Keratinocyte (primary cell): ENCODE measurements around the gene CACNG5. TPM values are rescaled to one million over a fixed set of nuclear protein-coding genes. Genes with fewer than 3 reads are reported as not detected.

Experiments
- DNase-seq: peaks from one replicate; pipeline ENCODE4 v3.0.0-alpha.2; 2011; ENCODE audit warnings: low read depth, missing footprints, low spot score
- FAIRE-seq: peaks from 2 replicates; lab custom pipeline; 2011; peaks lifted over from hg19 to GRCh38; lab: Jason Lieb, UNC
- H2AFZ ChIP-seq: 2 replicates; pipeline ENCODE4 v1.6.0; 2012; ENCODE audit warnings: low read length, control low read depth, inconsistent platforms; ENCODE audit not compliant: control insufficient read depth
- H3K27ac ChIP-seq: 2 replicates; pipeline ENCODE4 v1.5.1; 2011; ENCODE audit warnings: low read length; ENCODE audit not compliant: control insufficient read depth, insufficient read depth
- H3K27me3 ChIP-seq: 3 replicates; pipeline ENCODE4 v1.6.0; 2011; ENCODE audit warnings: low read length; ENCODE audit not compliant: control insufficient read depth, insufficient read depth; ENCODE audit errors: extremely low read depth
- H3K36me3 ChIP-seq, 2 experiments: 2 replicates in 1 of 2; 3 replicates in 1 of 2; pipeline ENCODE4 v1.5.1; 2011; ENCODE audit warnings: low read length in 2 of 2, mild to moderate bottlenecking in 1 of 2; ENCODE audit not compliant: control insufficient read depth in 2 of 2, insufficient read depth in 2 of 2; ENCODE audit errors: extremely low read depth in 1 of 2
- H3K4me1 ChIP-seq: 3 replicates; pipeline ENCODE4 v1.5.1; 2011; ENCODE audit warnings: low read length; ENCODE audit not compliant: control insufficient read depth, insufficient read depth; ENCODE audit errors: extremely low read depth
- H3K4me2 ChIP-seq: 3 replicates; pipeline ENCODE4 v1.6.0; 2011; ENCODE audit warnings: low read depth, low read length; ENCODE audit not compliant: control insufficient read depth, insufficient read depth; ENCODE audit errors: extremely low read depth
- H3K4me3 ChIP-seq, 3 experiments: fragments of 200-600 bp in 1 of 3; sonication (generic) in 1 of 3; 2 replicates in 2 of 3; 3 replicates in 1 of 3; pipeline ENCODE4 v1.5.1; 2011 to 2016; ENCODE audit warnings: low read length in 3 of 3, mild to moderate bottlenecking in 3 of 3, control low read depth in 2 of 3, inconsistent platforms in 1 of 3, low read depth in 1 of 3, mixed read lengths in 1 of 3, mixed run types in 1 of 3, moderate library complexity in 1 of 3; ENCODE audit not compliant: control insufficient read depth in 2 of 3, insufficient read depth in 2 of 3; ENCODE audit errors: extremely low read depth in 1 of 3
- H3K79me2 ChIP-seq: 2 replicates; pipeline ENCODE4 v1.6.0; 2012; ENCODE audit warnings: low read length; ENCODE audit not compliant: control insufficient read depth, insufficient read depth
- H3K9ac ChIP-seq: 3 replicates; pipeline ENCODE4 v1.6.0; 2011; ENCODE audit warnings: low read length; ENCODE audit not compliant: control insufficient read depth, insufficient read depth; ENCODE audit errors: extremely low read depth
- H3K9me1 ChIP-seq: 3 replicates; pipeline ENCODE4 v1.6.0; 2011; ENCODE audit warnings: low read length; ENCODE audit not compliant: control insufficient read depth, insufficient read depth; ENCODE audit errors: extremely low read depth
- H3K9me3 ChIP-seq: 2 replicates; pipeline ENCODE4 v1.5.1; 2012; ENCODE audit warnings: low read depth, low read length; ENCODE audit not compliant: control insufficient read depth
- H4K20me1 ChIP-seq: 3 replicates; pipeline ENCODE4 v1.6.0; 2011; ENCODE audit warnings: low read length; ENCODE audit not compliant: control insufficient read depth, insufficient read depth; ENCODE audit errors: extremely low read depth
- EZH2 ChIP-seq: IDR thresholded peaks from one replicate; pipeline ENCODE4 v1.6.1; 2012; ENCODE audit warnings: inconsistent platforms, mild to moderate bottlenecking, low read length, moderate library complexity
- dilution Hi-C: fragments of 300-500 bp; cut with MboI; formaldehyde crosslinking; loops from one replicate; pipeline ENCODE4 v1.7.0; 2020; ENCODE audit warnings: low sequenced_read_pairs; ENCODE audit not compliant: extremely low pct_ligation_motif_present
- polyA plus RNA-seq, 5 experiments: library from polyadenylated mRNA; depleted of rRNA in 3 of 5; stranded (reverse) in 3 of 5; stranded (forward) in 1 of 5; unstranded in 1 of 5; fragments of >200 nt; gene quantifications; 1 replicate in 1 of 5; 2 replicates in 3 of 5; 3 replicates in 1 of 5; pipeline versions ENCODE4 v1.2.1 to v1.2.3, GENCODE V29; 2011 to 2012; ENCODE audit warnings: missing spikeins in 2 of 5, low read depth in 1 of 5, low replicate concordance in 1 of 5
- TF ChIP-seq, protein P1 (sequence below), 3 experiments: IDR thresholded peaks in 1 of 3; conservative IDR thresholded peaks in 1 of 3; optimal IDR thresholded peaks in 1 of 3; 2 replicates in 2 of 3; 3 replicates in 1 of 3; pipeline versions ENCODE3 to v1.5.1; 2011; ENCODE audit warnings: low read length in 3 of 3, mild to moderate bottlenecking in 3 of 3, moderate library complexity in 2 of 3, control low read depth in 1 of 3, inconsistent platforms in 1 of 3; ENCODE audit not compliant: insufficient read depth in 2 of 3; ENCODE audit errors: extremely low read depth in 1 of 3

Gene CACNG5
- polyA plus RNA-seq, 1 donor (not counting 4 experiments of a cell fraction or from before 2014, with no cell fraction given), result not detected

GRCh38 chr17:66826856-66827255, 8.1 kb upstream of the CACNG5 start:
- Histone ChIP-seq H3K4me3 (no peak overlapping the region), H3K36me3 (no peaks in the 10 kb centered on the region), H3K9me1 (no peaks in the 10 kb centered on the region), H3K27me3 (peaks cover 11% of the 10 kb centered on the region), H3K79me2 (no peaks in the 10 kb centered on the region), H3K27ac (no peak overlapping the region), H3K9ac (no peak overlapping the region), H3K9me3 (no peaks in the 10 kb centered on the region), H3K4me1 (no peaks in the 10 kb centered on the region), H4K20me1 (no peaks in the 10 kb centered on the region), H3K4me2 (no peak overlapping the region), H2AFZ (no peak overlapping the region)
- no peak for DNase-seq
- FAIRE-seq, result no peak
- dilution Hi-C loops, result no loop called here
- TF ChIP-seq, protein P1, sequence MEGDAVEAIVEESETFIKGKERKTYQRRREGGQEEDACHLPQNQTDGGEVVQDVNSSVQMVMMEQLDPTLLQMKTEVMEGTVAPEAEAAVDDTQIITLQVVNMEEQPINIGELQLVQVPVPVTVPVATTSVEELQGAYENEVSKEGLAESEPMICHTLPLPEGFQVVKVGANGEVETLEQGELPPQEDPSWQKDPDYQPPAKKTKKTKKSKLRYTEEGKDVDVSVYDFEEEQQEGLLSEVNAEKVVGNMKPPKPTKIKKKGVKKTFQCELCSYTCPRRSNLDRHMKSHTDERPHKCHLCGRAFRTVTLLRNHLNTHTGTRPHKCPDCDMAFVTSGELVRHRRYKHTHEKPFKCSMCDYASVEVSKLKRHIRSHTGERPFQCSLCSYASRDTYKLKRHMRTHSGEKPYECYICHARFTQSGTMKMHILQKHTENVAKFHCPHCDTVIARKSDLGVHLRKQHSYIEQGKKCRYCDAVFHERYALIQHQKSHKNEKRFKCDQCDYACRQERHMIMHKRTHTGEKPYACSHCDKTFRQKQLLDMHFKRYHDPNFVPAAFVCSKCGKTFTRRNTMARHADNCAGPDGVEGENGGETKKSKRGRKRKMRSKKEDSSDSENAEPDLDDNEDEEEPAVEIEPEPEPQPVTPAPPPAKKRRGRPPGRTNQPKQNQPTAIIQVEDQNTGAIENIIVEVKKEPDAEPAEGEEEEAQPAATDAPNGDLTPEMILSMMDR (optimal IDR thresholded peaks at IDR 0.05 in 1 of 3, IDR thresholded peaks at IDR 0.05 in 1 of 3, conservative IDR thresholded peaks at IDR 0.05 in 1 of 3; ENCODE audit: extremely low read depth in 1 of 3, insufficient read depth in 2 of 3, low read length in 3 of 3), result no peak
- TF ChIP-seq EZH2, result no peak

GRCh38 chr17:66829386-66829864, 5.5 kb upstream of the CACNG5 start:
- Histone ChIP-seq H2AFZ (no peak overlapping the region), H3K4me3 (no peak overlapping the region), H3K27ac (no peak overlapping the region), H3K9me1 (no peaks in the 10 kb centered on the region), H3K9ac (no peak overlapping the region), H3K27me3 (peaks cover 20% of the 10 kb centered on the region), H3K9me3 (no peaks in the 10 kb centered on the region), H3K79me2 (no peaks in the 10 kb centered on the region), H3K4me2 (no peak overlapping the region), H3K4me1 (no peaks in the 10 kb centered on the region), H4K20me1 (no peaks in the 10 kb centered on the region), H3K36me3 (no peaks in the 10 kb centered on the region)
- TF ChIP-seq EZH2, result no peak
- peak; percentile 5 for DNase-seq
- FAIRE-seq, result no peak
- dilution Hi-C loops, result no loop called here

DNA sequence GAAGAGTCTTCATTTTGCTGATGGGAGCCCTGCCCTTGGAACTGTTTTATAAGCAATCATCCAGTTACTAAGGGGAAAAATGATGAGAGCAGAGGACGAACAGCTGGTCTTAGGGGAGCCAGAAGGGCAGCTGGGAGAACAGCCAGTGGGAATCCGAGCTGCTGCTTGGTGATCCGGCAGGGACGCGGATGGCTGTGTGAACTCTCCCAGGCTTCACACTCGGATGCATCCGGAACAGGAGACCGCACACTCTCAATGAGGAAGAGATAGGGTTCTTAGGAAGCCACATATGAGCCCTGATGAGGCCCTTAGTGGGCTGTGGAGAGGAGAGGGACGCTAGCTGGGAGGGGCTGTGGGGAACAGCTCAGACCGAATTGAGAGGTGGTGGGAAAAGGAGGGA, 5.0 kb upstream of the CACNG5 start:
- TF ChIP-seq, protein P1 (optimal IDR thresholded peaks at IDR 0.05 in 1 of 3, IDR thresholded peaks at IDR 0.05 in 1 of 3, conservative IDR thresholded peaks at IDR 0.05 in 1 of 3; ENCODE audit: extremely low read depth in 1 of 3, insufficient read depth in 2 of 3, low read length in 3 of 3), result no peak
- TF ChIP-seq EZH2, result no peak
- DNase-seq, result no peak
- no peak overlapping the region for H3K9ac ChIP-seq
- H3K79me2 ChIP-seq, result no peaks in the 10 kb centered on the region
- H2AFZ ChIP-seq, result no peak overlapping the region
- FAIRE-seq, result no peak
- no peaks in the 10 kb centered on the region for H3K9me3 ChIP-seq
- H3K27ac ChIP-seq, result no peak overlapping the region
- no peak overlapping the region for H3K4me2 ChIP-seq
- H4K20me1 ChIP-seq, result no peaks in the 10 kb centered on the region
- H3K27me3 ChIP-seq, result peaks cover 24% of the 10 kb centered on the region
- H3K36me3 ChIP-seq, result no peaks in the 10 kb centered on the region
- no peaks in the 10 kb centered on the region for H3K4me1 ChIP-seq
- no peak overlapping the region for H3K4me3 ChIP-seq
- H3K9me1 ChIP-seq, result no peaks in the 10 kb centered on the region
- dilution Hi-C loops, result no loop called here
